Hippocampal formation (tissue), 2 donors: ENCODE results near the gene NPFFR1.

ENCODE experiments used
- DNase-seq, 2 donors: peaks; one replicate each; lab custom pipeline; 2025; lab: John Stamatoyannopoulos, UW

Gene NPFFR1

GRCh38 chr10:70315276-70315675, 31.5 kb upstream of the NPFFR1 start:
- DNase-seq = no peak

- DNase-seq = no peak
Observed at GRCh38 chr10:70312972-70313371, 29.2 kb upstream of the NPFFR1 start.

GRCh38 chr10:70312249-70312648, 28.4 kb upstream of the NPFFR1 start:
- no peak for DNase-seq

- no peak for DNase-seq
Observed at GRCh38 chr10:70311698-70312097, 27.9 kb upstream of the NPFFR1 start.

GRCh38 chr10:70309661-70310060, 25.9 kb upstream of the NPFFR1 start:
- no peak for DNase-seq

- no peak for DNase-seq
Observed at GRCh38 chr10:70308121-70309060, 24.6 kb upstream of the NPFFR1 start.

GRCh38 chr10:70306886-70307520, 23.2 kb upstream of the NPFFR1 start:
- DNase-seq = no peak

GRCh38 chr10:70306181-70306705, 22.4 kb upstream of the NPFFR1 start:
- no peak for DNase-seq

- DNase-seq = no peak
Observed at GRCh38 chr10:70303730-70304129, 19.9 kb upstream of the NPFFR1 start.

GRCh38 chr10:70302292-70302691, 18.5 kb upstream of the NPFFR1 start:
- DNase-seq = no peak

GRCh38 chr10:70300908-70301597, 17.2 kb upstream of the NPFFR1 start:
- no peak for DNase-seq

- DNase-seq = no peak
Observed at GRCh38 chr10:70300461-70300860, 16.7 kb upstream of the NPFFR1 start.

GRCh38 chr10:70299876-70300275, 16.1 kb upstream of the NPFFR1 start:
- DNase-seq = no peak

GRCh38 chr10:70298393-70298792, 14.6 kb upstream of the NPFFR1 start:
- DNase-seq = no peak

- DNase-seq = no peak
Observed at GRCh38 chr10:70297224-70297623, 13.4 kb upstream of the NPFFR1 start.

- no peak for DNase-seq
Observed at GRCh38 chr10:70296406-70296899, 12.6 kb upstream of the NPFFR1 start.

- DNase-seq = no peak
Observed at GRCh38 chr10:70295926-70296325, 12.1 kb upstream of the NPFFR1 start.

- DNase-seq = no peak
Observed at GRCh38 chr10:70295321-70295720, 11.5 kb upstream of the NPFFR1 start.

- DNase-seq = no peak
Observed at GRCh38 chr10:70293169-70293843, 9.5 kb upstream of the NPFFR1 start.

GRCh38 chr10:70292004-70292403, 8.2 kb upstream of the NPFFR1 start:
- DNase-seq = no peak

GRCh38 chr10:70289739-70290138, 5.9 kb upstream of the NPFFR1 start:
- DNase-seq = no peak

GRCh38 chr10:70286616-70287015, 2.8 kb upstream of the NPFFR1 start:
- no peak for DNase-seq
